Measurements from ENCODE around the gene PARP12.

DNA sequence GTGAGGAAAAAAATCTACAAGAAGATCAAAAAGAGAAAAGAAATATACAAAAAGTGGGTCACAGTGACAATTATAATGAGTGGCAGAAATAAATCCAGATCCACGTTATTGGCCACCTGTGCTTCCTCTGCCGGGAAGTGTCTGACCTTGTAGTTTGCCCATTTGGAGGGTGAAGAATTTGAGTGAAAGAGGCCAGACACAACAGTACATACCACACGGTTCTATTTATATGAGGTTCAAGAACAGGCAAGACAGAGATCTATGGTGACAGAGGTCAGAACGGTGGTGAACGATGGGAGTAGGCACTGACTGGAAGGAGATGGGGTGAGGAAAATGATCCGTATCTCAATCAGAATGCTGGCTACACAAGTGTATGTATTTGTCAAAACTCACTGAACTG is 17.1 kb downstream of the PARP12 start:
- TF ChIP-seq ZNF274 (IDR thresholded peaks at IDR 0.05; ENCODE audit: low read depth, low read length) (no peak), SUZ12 (IDR thresholded peaks at IDR 0.05; ENCODE audit: extremely low read depth, insufficient read depth, insufficient read length) (no peak)
